Stimulated activated CD8-positive, alpha-beta memory T cell treated with anti-CD3 and anti-CD28 coated beads, Interleukin-7, amount 100 ng/mL, for 24 hours (primary cell): Measurements from ENCODE around the gene DTX3.

Experiments
- DNase-seq: peaks from one replicate; pipeline ENCODE4 v3.0.0-alpha.2; 2020; ENCODE audit warnings: low read depth

DTX3 gene

GRCh38 chr12:57620245-57620935, 15.8 kb downstream of the DTX3 start:
- no peak for DNase-seq

GRCh38 chr12:57620936-57621496, 16.4 kb downstream of the DTX3 start:
- no peak for DNase-seq

- no peak for DNase-seq
Measured at GRCh38 chr12:57621497-57622292, 17.1 kb downstream of the DTX3 start.

GRCh38 chr12:57622293-57623245, 17.9 kb downstream of the DTX3 start:
- no peak for DNase-seq

GRCh38 chr12:57623385-57623784, 18.8 kb downstream of the DTX3 start:
- no peak for DNase-seq

- DNase-seq = no peak
Measured at GRCh38 chr12:57623811-57624390, 19.3 kb downstream of the DTX3 start.

- DNase-seq = no peak
Measured at GRCh38 chr12:57624441-57625220, 20.0 kb downstream of the DTX3 start.

- no peak for DNase-seq
Measured at GRCh38 chr12:57625261-57626032, 20.8 kb downstream of the DTX3 start.

GRCh38 chr12:57626111-57626920, 21.7 kb downstream of the DTX3 start:
- no peak for DNase-seq

- DNase-seq = no peak
Measured at GRCh38 chr12:57626921-57627445, 22.4 kb downstream of the DTX3 start.

GRCh38 chr12:57627501-57628279, 23.1 kb downstream of the DTX3 start:
- no peak for DNase-seq

GRCh38 chr12:57628280-57629191, 23.9 kb downstream of the DTX3 start:
- DNase-seq = no peak

GRCh38 chr12:57629897-57630471, 25.4 kb downstream of the DTX3 start:
- no peak for DNase-seq

GRCh38 chr12:57630891-57631433, 26.3 kb downstream of the DTX3 start:
- no peak for DNase-seq

- DNase-seq = no peak
Measured at GRCh38 chr12:57631566-57632072, 27.0 kb downstream of the DTX3 start.
